HG03378 (cell line): ENCODE results near the gene NOC2L.

Experiments
- ATAC-seq: cut with Tn5 transposase; IDR thresholded peaks from one replicate; pipeline ENCODE4 v1.9.1; 2021; ENCODE audit warnings: mild to moderate bottlenecking, moderate library complexity; ENCODE audit not compliant: unreplicated experiment

Gene NOC2L

DNA sequence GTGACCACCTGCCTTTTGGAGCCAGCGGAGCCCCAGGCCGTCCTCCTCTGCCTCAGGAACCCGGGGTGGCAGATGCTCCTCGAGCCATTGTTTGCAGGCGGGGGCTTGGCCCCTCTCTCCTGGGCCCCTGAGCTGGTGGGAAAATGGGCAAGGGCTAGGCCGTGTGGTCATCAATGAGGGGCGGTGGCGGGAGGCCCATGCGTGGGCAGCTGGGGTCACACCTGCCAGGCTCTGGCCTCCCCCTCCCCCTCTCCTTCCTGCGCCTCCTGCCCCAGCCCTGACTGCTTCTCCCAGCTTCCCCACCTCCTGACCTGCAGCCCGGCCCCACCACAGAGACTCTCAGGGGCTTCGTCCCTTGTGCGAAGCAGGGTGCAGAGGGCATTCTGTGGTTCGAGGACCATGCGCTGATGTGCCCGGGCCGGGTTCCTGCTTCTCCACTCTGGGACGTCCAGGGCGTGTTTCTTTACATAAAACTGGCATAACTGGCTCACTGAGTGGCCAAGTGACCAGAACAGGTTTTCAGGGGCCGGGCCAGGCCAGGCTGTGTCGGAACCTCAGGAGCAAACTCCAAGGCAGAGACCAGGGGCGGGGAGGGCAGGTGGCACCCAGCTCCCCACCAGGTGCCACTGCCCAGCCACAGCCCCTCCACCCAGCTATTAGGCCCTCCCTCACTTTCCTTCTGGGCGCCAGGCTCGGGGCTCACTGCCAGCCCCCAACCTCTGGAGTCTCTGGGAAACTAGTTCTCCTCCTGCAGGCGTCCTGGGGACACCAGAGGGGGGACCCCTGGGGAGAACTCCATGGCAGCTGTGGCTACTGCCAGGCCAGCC, 26.1 kb downstream of the NOC2L start:
- ATAC-seq: no peak

GRCh38 chr1:932173-932510, 26.9 kb downstream of the NOC2L start:
- no peak for ATAC-seq

DNA sequence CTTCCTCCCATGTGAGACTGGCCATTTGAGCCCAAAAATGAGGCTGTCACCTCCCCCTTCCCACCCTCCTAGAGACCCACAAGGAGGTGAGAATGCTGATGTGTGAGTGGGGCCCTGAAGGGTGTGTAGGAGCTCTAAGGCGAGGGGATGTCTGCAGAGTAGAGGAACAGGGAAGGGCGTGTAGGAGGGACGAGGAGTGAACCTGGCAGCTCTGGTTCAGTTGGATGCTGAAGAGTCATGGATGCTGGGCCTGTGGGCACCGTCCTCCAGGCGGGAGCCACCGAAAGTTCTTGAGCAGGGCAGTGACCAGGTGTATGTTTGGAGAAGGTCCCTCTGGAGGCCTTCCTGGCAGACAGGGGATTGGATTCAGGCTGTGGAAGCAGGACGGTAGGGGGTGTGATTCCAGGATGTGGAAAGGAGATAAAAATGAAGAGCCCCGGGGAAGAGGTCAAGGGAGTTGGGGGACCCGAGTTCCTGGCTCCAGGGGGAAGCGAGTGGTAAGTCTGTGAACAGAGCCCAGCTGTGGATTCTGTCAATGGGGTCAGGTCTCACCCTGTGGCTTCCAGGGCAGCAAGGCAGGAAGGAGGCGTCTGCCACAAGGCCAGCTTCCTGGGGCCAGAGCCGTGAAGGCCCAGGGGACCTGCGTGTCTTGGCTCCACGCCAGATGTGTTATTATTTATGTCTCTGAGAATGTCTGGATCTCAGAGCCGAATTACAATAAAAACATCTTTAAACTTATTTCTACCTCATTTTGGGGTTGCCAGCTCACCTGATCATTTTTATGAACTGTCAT, 27.5 kb downstream of the NOC2L start:
- ATAC-seq: no peak

GRCh38 chr1:930633-931138, 28.4 kb downstream of the NOC2L start:
- ATAC-seq: no peak

DNA sequence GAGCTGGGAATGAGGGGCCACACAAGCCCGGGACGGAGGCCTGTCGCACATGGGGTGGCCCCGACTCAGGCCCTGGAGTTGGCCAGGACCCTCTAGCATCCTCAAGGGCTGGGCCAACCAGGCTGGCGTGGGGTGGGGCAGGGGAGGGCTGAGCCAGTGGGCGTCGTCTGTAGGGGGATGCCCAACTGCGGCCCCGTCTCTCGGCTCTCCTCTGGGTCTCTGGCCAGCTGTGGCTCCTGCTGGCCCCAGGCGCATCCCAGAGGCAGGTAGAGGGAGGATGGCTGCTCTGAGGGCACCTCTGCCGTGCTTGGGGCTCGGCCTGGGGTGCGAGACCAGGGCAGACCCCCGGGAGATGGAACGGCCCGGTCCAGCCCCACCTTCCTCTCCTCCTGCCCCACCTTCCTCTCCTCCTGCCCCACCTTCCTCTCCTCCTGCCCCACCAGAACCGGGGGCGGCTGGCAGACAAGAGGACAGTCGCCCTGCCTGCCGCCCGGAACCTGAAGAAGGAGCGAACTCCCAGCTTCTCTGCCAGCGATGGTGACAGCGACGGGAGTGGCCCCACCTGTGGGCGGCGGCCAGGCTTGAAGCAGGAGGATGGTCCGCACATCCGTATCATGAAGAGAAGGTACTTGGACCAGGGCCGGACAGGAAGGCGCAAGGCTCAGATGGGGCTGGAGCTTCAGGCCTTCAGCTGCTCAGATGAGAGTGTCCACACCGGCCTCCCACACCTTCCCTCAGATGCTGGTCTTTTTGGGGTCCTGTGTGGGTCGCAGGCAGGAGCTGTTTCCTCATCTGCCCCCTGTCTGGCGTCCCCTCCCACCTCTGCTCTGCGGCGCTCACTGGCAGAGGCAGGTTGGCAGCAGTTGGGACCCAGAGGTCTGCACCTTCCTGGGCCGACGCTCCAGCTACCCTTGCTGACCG, 29.1 kb downstream of the NOC2L start:
- ATAC-seq: no peak

DNA sequence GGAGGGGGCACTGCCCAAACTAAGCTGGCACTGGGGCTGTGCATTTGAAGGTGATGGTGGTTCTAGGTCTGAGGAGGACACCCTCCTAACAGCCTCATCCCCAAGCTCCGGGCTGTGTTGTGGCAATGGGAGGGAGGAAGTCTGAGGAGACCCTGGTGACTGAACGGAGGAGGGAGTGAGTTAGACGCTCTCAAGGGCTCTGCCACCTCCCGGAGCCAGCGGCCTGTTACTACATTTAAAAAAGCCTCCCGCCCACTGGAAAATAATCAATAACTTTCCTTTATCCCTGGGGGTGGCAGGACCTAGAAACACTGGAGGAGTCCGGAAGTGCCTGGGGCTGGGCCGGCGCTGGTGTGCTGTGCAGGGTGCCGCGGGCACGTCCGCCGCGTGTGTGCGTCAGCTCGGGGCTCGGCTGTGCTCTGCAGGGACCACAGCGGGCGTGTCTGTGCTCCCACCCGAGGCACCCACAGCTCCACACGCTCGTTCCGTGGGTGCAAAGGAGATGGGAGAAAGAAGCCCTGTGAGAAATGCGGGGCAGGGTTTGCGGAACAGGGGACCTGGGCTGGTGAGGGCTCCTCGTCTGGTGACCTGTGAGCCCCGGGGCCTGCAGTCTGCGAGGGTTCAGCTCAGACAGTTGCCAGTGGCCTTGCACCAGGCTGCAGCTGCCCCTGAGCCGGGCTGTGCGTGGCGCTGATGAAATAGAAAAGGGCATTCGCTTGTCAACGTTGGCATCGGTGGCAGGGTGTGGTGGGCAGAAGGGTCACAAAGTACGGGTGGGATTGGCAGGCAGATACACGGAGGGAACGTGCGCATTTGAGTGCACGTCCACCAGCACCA, 30.0 kb downstream of the NOC2L start:
- no peak for ATAC-seq

DNA sequence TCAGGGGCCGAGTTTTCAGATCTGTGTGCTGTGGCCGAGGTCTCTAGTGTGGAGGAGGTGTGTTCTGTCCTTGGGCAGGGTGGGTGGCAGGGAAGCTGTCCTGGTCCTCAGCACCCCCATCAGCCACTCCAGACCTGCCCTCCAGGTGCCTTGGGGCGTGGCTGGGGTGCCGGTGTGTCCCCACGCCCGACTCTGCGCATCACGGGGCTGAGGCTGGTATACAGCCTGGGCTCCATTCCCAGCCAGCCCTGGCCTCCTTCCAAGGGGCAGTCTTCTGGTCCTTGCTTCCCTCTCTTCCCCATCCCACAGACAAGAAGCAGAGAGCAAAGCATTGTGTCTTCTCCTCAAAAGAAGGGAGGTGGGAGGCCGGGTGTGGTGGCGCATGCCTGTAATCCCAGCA, 31.3 kb downstream of the NOC2L start:
- no peak for ATAC-seq

DNA sequence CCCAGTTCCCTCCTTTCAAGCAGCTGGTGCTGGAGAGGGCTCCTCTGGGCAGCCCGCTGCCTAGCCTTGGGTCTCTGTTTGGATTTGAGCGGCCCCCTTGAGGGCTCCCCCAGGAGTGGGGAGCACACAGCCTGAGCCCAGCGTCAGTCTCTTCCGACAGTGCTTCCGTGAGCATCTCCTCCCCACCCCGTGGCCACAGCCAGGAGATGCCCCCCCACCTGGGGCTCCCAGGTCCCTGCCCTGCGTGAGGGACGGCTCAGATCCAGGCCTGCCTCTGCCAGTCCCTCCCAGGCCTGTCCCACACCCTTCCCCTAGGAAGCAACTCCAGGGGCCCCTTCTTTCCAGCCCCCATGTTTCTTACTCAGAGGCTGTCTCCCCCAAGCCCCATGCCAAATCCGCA, 31.8 kb downstream of the NOC2L start:
- no peak for ATAC-seq

GRCh38 chr1:925561-926421, 33.3 kb downstream of the NOC2L start:
- ATAC-seq: no peak

- no peak for ATAC-seq
These were observed 34.1 kb downstream of the NOC2L start for GRCh38 chr1:924656-925560.

GRCh38 chr1:923991-924655, 34.9 kb downstream of the NOC2L start:
- no peak for ATAC-seq

- ATAC-seq: no peak
These were observed 35.7 kb downstream of the NOC2L start, which contains the start of gene SAMD11 for GRCh38 chr1:923131-923990. Gene SAMD11 (plus strand): TSS chr1:923923. CDS start chr1:924432, 509 bp downstream.

- ATAC-seq: no peak
These were observed 37.8 kb downstream of the NOC2L start for GRCh38 chr1:921011-921837.

DNA sequence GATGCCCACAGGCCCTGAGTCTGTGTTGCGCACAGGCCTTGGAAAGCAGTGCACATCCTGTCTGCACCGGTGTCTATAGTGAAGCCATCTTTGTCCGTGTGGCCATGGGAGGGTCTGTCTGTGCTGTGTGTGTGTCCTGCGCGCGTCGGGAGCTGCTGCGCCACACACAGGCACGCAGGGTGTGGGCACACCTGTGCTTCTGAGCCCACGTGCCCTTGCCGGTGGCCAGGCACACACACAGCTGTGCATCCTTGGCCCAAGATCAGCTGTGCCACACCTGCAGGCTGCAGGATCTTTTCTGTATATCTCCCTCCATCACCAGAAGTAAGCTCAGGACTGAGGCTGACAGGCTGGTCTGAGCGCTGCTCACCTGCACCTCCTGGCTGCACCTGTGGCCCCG, 38.5 kb downstream of the NOC2L start:
- no peak for ATAC-seq

DNA sequence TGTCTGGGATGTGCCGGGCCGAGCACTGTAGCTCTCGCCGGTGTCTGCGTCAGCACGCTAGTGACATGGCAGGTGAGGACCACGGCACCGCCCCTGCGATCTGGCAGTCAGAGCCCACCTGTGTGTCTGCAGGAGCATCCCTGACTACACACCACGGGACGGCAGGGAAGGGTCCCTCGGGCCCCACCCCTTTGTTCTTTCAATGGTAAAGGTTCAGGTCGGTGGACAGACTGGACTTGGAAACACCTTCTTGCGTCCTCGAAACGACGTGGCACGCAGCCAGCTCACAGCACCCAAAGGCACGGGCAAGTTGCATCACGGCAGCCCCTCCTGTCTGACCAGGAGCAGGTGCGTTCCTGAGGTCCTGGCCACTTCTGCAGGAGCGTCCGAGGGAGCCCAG, 39.0 kb downstream of the NOC2L start:
- no peak for ATAC-seq
